BJ (cell line): ENCODE data around the gene SLC25A6. TPM values are rescaled to one million over a fixed set of nuclear protein-coding genes. Genes with fewer than 3 reads are reported as not detected.
"Not testable (repeated sequence)": the region's sequence is repeated elsewhere in the genome, so short reads cannot be mapped to it uniquely, and the experiment has no call there.

ENCODE experiments used
- CTCF ChIA-PET: fragments of 350-600 bp; formaldehyde crosslinking; extraction: SDS; loops from one replicate; lab custom pipeline; 2021; ENCODE audit warnings: antibody characterized with exemption, inconsistent platforms; lab: Yijun Ruan, JAX
- POLR2A ChIA-PET: fragments of 300-600 bp; sonication (Branson Sonifier 250); formaldehyde crosslinking; extraction: SDS; loops from one replicate; lab custom pipeline; 2021; ENCODE audit warnings: antibody characterized with exemption; lab: Charles Lee
- DNase-seq: peaks from one replicate; pipeline ENCODE4 v3.0.0-alpha.2; 2011; ENCODE audit warnings: low read depth
- H3K27me3 ChIP-seq: 2 replicates; pipeline ENCODE4 v1.6.0; 2011; ENCODE audit warnings: low read length; ENCODE audit not compliant: control insufficient read depth, insufficient read depth
- H3K36me3 ChIP-seq: 2 replicates; pipeline ENCODE4 v1.5.1; 2011; ENCODE audit warnings: low read length; ENCODE audit not compliant: control insufficient read depth, insufficient read depth
- H3K4me3 ChIP-seq: 2 replicates; pipeline ENCODE4 v1.5.1; 2011; ENCODE audit warnings: low read depth, mild to moderate bottlenecking, control low read depth, low read length
- polyA plus RNA-seq: library from polyadenylated mRNA; depleted of rRNA; stranded (reverse); fragments of >200 nt; gene quantifications from 2 replicates; pipeline ENCODE4 v1.2.3, GENCODE V29; 2011
- TF ChIP-seq, protein P1 (sequence below): IDR thresholded peaks from 2 replicates; pipeline ENCODE4 v1.5.1; 2011; ENCODE audit warnings: low read depth, mild to moderate bottlenecking, control low read depth, inconsistent platforms, low read length, moderate library complexity; ENCODE audit not compliant: insufficient read depth

Gene SLC25A6
- polyA plus RNA-seq, 1 experiment, result 598 TPM

GRCh38 chrX:1354036-1355019 lies 37.6 kb downstream of the SLC25A6 start:
- Histone ChIP-seq H3K4me3 (no peak overlapping the region), H3K27me3 (no peaks in the 10 kb centered on the region), H3K36me3 (0 out of 2 replicates have a peak, but pooled peaks cover 2% of the 10 kb centered on the region)
- POLR2A ChIA-PET, result no interaction called here
- TF ChIP-seq, protein P1, sequence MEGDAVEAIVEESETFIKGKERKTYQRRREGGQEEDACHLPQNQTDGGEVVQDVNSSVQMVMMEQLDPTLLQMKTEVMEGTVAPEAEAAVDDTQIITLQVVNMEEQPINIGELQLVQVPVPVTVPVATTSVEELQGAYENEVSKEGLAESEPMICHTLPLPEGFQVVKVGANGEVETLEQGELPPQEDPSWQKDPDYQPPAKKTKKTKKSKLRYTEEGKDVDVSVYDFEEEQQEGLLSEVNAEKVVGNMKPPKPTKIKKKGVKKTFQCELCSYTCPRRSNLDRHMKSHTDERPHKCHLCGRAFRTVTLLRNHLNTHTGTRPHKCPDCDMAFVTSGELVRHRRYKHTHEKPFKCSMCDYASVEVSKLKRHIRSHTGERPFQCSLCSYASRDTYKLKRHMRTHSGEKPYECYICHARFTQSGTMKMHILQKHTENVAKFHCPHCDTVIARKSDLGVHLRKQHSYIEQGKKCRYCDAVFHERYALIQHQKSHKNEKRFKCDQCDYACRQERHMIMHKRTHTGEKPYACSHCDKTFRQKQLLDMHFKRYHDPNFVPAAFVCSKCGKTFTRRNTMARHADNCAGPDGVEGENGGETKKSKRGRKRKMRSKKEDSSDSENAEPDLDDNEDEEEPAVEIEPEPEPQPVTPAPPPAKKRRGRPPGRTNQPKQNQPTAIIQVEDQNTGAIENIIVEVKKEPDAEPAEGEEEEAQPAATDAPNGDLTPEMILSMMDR, result no peak
- CTCF ChIA-PET, result no interaction called here
- DNase-seq, result no peak

DNA sequence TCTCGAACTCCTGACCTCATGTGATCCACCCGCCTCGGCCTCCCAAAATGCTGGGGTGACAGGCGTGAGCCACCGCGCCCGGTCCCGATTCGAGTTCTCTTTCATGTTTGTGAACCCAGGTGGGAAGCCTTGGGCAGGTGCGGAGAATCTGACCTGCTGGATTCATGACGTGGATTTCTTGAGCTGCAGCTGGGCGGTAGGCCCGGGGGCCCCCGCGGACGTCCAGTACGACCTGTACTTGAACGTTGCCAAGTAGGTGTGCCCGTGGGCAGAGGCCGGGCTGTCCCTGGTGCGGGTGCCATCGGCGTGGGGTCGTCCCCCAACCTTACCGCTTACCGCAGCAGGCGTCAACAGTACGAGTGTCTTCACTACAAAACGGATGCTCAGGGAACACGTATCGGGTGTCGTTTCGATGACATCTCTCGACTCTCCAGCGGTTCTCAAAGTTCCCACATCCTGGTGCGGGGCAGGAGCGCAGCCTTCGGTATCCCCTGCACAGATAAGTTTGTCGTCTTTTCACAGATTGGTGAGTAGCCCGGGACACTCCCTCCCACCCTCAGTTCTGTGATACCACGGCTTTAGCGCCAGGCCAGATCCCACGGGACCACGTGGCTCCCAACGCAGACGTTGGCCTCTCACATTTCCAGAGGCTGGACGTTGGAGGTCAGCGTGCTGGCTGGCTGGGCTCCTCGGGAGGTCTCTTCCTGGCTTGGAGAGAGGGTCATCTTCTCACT lies 39.8 kb downstream of the SLC25A6 start:
- H3K36me3 ChIP-seq, result no peaks in the 10 kb centered on the region
- H3K4me3 ChIP-seq, result no peak overlapping the region
- TF ChIP-seq, protein P1, result no peak
- no peak for DNase-seq
- no peaks in the 10 kb centered on the region for H3K27me3 ChIP-seq
- ChIA-PET POLR2A (no interaction called here), CTCF (no interaction called here)

DNA sequence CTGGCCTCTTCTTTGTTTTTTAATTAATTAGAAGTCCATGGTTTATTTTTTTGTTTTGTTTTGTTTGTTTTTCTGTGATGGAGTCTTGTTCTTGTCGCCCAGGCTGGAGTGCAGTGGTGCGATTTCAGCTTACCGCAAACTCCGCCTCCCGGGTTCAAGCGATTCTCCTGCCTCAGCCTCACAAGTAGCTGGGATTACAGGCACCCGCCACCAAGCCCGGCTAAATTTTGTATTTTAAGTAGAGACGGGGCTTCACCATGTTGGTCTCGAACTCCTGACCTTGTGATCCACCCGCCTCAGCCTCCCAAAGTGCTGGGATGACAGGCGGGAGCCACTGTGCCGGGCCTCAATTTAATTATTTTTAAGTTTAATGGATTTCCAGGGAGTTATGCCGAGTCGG lies 42.3 kb downstream of the SLC25A6 start:
- H3K27me3 ChIP-seq, CTCF ChIA-PET, H3K36me3 ChIP-seq, DNase-seq, H3K4me3 ChIP-seq, POLR2A ChIA-PET: not testable (repeated sequence)

DNA sequence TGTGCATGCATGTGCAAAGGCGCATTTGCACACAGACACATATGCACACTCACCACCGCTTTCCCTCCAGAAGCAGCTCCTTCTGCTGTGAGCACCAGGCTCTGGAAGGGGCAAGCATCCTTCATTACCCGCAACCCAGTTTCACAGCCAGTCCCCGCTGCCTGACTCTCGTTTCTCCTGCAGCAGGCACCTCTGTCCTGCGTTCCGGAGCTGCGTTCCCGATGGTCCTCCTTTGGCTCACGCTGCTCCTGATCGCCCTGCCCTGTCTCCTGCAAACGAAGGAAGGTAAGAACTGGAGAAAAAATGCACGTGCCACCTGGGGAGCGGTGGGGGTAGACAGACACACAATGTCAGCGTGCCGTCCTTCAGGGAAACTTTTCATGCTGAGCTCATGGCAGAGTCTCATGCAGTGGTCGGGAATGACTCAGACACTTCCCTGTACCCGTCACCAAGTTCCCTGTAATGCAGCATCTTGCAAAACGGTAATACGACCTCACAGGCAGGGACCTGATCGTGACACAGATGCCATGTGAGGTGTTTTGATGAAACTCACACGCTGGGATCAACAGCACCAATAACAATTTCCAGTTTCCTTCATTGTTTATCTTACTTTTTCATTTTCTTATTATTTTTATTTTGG lies 50.2 kb downstream of the SLC25A6 start:
- H3K27me3 ChIP-seq, result no peaks in the 10 kb centered on the region
- DNase-seq, result no peak
- TF ChIP-seq, protein P1, result no peak
- no peaks in the 10 kb centered on the region for H3K36me3 ChIP-seq
- CTCF ChIA-PET, result no interaction called here
- POLR2A ChIA-PET, result no interaction called here
- H3K4me3 ChIP-seq, result no peak overlapping the region

DNA sequence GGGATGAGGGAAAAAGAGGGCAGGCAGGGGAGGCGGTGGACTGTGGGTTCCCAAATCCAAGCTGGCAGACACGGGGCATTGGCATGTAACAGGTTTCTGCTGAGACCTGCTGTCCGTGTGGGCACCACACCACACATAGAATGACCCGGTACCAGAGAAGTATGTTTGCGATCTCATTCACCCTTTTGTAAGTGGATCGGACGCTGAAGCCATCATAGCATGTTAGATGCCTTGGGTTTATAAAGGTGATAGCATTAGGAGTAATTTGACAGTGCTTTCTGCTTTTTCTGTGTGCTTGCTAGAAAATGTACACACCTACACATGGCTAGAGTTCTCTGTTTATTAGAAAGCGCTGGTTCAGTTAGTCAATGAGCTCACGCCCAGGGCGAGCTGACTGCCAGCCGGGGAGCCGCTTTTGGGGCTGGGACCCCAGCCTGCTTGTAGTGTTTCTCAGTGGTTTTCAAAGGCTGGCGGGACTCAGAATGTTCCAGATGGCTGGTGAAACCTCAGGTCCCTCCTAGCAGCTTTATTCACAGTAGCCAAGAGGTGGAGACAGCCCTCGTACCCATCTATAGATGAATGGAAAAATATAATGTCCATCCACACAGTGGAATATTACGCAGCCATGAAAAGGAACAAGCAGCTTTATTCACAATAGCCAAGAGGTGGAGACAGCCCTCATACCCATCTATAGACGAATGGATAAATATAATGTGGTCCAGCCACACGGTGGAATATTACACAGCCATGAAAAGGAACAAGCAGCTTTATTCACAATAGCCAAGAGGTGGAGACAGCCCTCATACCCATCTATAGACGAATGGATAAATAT lies 54.7 kb downstream of the SLC25A6 start:
- ChIA-PET CTCF (no interaction called here), POLR2A (no interaction called here)
- DNase-seq, result no peak
- Histone ChIP-seq H3K4me3 (peak overlapping the region; percentile 43), H3K27me3 (no peaks in the 10 kb centered on the region), H3K36me3 (no peaks in the 10 kb centered on the region)
- TF ChIP-seq, protein P1, result no peak
